NCI-H82 treated with DMSO at 0.1 percent for 48 hours (cell line): ENCODE measurements around the gene GRXCR2.
"Not testable (repeated sequence)": the region's sequence is repeated elsewhere in the genome, so short reads cannot be mapped to it uniquely, and the experiment has no call there.

Source experiments
- DNase-seq: peaks from one replicate; lab custom pipeline; 2025; ENCODE audit not compliant: unreplicated experiment; lab: John Stamatoyannopoulos, UW

GRXCR2 gene, protein sequence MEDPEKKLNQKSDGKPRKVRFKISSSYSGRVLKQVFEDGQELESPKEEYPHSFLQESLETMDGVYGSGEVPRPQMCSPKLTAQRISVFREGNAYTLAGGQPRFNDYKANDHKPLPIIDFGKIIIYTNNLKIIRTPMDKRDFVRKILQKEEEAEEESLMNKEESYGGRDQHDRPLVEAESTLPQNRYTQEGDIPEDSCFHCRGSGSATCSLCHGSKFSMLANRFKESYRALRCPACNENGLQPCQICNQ

DNA sequence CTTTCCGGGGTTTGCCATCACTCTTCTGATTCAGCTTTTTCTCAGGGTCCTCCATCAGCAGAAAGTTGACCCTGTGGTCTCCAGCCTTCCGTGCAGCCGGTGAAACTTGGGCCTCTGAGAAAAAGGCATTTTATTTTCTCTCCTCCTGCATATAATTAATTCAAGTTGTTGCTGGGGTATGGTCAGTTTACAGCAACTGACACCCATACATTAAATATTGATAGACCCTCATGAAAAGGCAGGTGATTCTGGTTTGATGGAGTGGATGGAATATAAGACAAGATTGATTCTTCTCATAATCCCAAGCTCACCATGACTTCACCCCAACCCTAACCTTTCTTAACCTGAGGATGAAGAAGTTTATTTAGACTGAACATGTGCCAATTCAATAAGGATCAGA, at the start of gene GRXCR2:
Gene GRXCR2, minus strand, starts transcription at position 101 of the 400 bp plus-strand sequence. Its CDS starts 46 bp downstream, at position 55.
- DNase-seq: no peak

GRCh38 chr5:145922059-145922458, 49.2 kb upstream of the GRXCR2 start:
- DNase-seq: no peak

GRCh38 chr5:145921211-145921610, 48.4 kb upstream of the GRXCR2 start:
- DNase-seq: no peak

DNA sequence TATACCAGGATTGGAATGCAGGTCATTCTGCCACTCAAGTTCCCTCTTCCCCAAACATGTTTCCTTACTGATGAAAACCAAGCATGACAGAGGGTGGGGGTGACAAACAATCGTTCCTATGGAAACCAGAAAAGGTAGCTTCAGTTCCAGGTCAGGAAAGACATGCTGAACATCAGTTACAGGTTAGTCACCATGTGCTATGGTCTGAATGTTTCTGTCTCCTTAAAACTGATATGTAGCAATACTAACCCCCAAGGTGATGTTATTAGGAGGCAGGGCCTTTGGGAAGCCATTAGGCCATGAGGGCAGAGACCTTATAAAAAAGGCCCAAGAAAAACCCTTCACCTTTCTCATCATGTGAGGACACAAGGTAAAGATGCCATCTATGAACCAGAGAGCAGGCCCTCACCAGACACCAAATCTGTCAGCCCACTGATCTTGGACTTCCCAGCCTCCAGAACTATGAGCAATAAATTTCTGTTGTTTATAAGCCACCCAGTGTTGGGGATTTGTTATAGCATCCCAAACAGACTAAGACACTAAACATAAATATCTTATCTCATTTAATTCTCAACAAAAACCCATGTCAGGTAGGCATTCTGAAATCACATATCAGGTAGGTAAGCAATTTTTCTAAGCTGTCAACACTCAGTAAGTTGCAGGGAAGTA, 47.9 kb upstream of the GRXCR2 start:
- DNase-seq: no peak

- no peak for DNase-seq
Measured at GRCh38 chr5:145919413-145919812, 46.6 kb upstream of the GRXCR2 start.

- DNase-seq: no peak
Measured at GRCh38 chr5:145918397-145918796, 45.6 kb upstream of the GRXCR2 start.

DNA sequence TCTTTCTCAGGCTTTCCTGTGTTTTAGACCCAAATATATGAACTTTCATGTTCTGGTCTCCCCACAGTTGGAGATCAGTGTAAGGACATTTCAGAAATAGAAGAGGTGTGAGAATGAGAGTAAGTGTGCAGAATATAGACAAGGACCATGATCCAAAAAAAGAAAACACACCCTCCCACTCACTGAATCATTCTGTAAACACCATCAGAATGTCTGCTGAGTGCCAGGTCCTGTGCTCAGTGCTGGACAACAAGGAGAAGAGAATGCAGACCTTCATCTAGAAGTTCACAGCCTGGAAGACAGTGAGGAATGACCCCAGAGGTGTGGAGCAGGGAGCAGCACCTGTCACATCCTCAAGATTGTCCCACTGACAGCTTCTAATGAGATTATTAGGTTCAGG, 44.5 kb upstream of the GRXCR2 start:
- no peak for DNase-seq

DNA sequence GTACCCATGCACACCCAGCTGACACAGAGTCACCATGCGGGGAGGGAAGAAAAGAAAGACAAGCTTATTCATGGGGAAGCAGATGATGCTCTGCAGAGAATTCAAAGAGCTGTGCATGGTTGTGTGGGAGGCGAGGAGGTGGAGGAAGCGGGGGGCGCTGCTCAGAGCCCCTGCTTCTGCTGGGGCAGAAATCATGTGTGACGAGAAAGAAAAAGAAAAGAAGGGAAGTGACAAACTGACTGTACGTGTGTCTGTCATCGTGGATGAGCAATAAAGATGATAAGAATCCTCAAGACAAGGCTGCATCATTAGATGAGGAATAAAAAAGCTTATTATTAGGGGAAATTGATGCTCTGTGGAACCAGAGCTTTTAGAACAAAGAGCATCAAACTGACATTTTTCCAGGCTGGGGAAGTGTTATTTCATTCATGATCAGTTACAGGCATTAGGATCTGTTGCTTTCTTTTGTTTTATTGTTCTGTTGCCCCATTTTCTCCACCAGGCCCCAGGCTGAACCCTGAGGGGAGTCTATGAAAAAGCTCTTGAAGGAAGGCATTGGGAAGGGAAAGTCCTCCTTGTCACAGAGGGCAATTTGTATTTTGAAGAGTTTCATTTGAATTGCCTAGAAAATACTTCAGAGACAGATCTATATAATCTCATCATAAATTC, 43.3 kb upstream of the GRXCR2 start:
- no peak for DNase-seq

GRCh38 chr5:145913701-145914100, 40.9 kb upstream of the GRXCR2 start:
- no peak for DNase-seq

GRCh38 chr5:145912594-145912993, 39.8 kb upstream of the GRXCR2 start:
- no peak for DNase-seq

DNA sequence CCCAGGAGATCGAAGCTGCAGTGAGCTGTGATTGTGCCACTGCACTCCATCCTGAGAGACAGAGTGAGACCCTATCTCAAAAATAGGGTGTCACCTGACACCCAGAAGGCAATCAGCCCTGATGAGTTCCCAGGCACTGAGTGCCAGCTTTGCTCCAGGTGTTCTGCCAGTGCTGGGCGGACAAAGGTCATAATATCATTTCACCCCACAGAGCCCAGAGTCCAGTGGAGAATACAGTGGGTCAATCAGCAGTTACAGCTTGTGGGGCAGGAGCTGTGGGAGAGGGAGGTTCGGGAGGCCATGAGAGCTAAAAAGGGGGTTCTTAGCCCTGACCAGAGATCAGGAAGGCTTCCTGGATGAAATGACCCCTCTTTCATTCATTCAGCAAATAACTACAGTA, 39.2 kb upstream of the GRXCR2 start:
- DNase-seq: no peak

- DNase-seq: no peak
Measured at GRCh38 chr5:145911164-145911563, 38.4 kb upstream of the GRXCR2 start.

DNA sequence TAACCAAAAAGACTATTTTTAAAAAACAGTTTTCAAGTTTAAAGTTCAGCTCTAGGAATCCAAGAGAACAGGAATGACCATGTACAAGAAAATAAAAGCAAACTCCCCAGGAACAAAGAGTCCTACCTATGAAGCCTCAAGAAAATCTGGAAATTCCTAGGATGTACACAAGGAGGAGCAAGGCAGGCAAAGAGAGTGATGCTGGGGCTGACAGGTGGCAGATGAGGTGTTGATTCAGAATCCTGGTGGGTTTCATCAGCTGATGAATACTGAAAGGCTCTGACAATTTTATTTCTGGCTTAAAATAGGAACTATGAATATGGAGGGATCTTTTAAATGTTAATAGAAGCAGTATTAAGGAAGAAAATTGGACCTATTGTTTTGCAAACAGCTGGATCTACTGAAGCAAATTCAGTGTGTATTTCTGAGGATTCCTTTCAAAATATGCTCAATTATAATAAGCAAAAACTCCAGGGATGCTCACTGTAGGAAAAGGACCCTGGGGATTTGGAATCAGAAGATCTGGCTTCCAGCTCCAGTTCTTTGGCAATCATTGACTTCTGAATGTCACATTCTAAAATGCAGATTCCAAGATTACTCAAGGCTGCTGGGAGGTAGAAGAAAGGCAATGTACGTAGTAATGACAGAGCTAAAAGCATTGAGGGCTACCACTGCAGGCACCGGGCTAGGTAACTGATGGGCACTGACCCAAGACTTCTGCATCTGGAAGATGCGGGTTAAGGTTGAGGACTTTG, 35.6 kb upstream of the GRXCR2 start:
- DNase-seq: no peak

DNA sequence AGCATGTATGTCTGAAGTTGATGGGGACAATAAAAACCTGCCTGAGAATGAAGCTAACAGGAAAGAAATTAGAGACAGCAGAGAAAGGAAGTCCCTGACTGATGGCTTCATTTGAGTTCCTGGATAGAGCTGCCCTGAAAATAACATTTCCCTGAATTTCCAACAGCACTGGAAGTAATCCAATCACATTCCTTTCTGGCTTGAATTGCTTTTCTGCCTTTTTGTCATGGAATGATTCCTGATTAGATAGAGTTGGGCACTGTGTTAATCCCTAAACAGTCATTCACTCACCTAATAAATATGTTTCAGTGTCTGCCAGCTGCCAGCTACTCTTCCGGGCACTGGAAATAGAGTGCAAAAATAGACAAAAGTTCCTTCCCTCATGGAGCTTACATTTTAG, 33.6 kb upstream of the GRXCR2 start:
- DNase-seq: no peak

DNA sequence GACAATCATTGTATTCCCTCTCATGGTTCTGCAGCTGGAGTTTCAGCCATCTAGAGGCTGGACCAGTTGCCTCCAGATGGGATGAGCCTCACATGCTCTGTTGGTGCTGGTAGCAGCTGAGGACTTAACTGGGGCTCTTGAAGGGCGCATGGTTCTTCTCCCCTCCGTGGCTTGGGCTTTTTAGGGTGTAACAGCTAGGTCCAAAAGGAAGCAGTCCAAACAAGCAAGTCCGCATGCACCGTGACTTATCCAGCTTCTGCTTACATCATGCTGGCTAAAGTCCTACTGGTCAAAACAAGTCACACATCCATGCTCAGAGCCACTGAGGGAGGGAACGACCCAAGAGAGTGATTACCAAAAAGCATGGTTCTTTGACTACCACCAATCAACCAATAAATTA, 31.9 kb upstream of the GRXCR2 start:
- DNase-seq: no peak

DNA sequence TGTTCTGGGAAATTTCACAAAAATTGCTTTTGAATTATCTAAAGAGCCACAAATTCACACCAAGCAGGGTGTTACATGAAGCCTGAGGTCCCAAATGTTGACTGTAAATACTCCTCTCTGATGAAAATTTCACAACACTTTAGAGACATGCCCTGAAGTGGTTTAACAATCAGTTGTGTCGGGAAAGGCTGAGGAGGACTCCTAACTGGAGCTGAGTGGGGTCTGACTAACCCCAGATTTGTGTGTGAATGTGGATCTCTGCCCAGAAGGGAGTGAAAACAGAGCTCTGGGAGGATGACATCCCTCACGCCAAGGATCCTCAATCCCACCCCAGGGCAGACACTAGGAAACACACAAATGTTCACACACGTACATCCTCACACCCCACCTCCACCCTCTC, 31.1 kb upstream of the GRXCR2 start:
- DNase-seq: no peak

GRCh38 chr5:145903113-145903512, 30.3 kb upstream of the GRXCR2 start:
- no peak for DNase-seq

- no peak for DNase-seq
Measured at GRCh38 chr5:145902421-145902820, 29.6 kb upstream of the GRXCR2 start.

- DNase-seq: no peak
Measured at GRCh38 chr5:145898171-145898570, 25.4 kb upstream of the GRXCR2 start.

DNA sequence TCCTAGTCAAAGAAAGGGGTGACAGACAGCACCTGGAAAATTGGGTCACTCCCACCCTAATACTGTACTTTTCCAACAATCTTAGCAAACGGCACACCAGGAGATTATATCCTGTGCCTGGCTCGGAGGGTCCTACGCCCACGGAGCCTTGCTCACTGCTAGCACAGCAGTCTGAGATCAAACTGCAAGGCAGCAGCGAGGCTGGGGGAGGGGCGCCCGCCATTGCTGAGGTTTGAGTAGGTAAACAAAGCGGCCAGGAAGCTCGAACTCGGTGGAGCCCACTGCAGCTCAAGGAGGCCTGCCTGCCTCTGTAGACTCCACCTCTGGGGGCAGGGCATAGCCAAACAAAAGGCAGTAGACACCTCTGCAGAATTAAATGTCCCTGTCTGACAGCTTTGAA, 18.6 kb upstream of the GRXCR2 start:
- not testable (repeated sequence) for DNase-seq

GRCh38 chr5:145889611-145890010, 16.8 kb upstream of the GRXCR2 start:
- no peak for DNase-seq
